Stimulated activated CD4-positive, alpha-beta T cell treated with anti-CD3 and anti-CD28 coated beads, Interleukin-4, amount 100 ng/mL, for 4 hours (primary cell): ENCODE measurements around the gene DSE.
"Not testable (repeated sequence)": the region's sequence is repeated elsewhere in the genome, so short reads cannot be mapped to it uniquely, and the experiment has no call there.

Experiments
- DNase-seq, 2 experiments: peaks; one replicate each; pipeline ENCODE4 v3.0.0-alpha.2; 2020

Gene DSE

GRCh38 chr6:116370760-116371119 lies at the start of gene DSE:
Gene DSE, plus strand, starts transcription at chr6:116370947. Its CDS starts 28,304 bp downstream, at chr6:116399251.
- peak; percentile 67 to 75 for DNase-seq

- not testable (repeated sequence) for DNase-seq
Measured at GRCh38 chr6:116321933-116322332, 48.8 kb upstream of the DSE start.

GRCh38 chr6:116323863-116324262 lies 46.9 kb upstream of the DSE start:
- DNase-seq, result no peak

GRCh38 chr6:116325634-116326132 lies 45.1 kb upstream of the DSE start:
- DNase-seq, result not testable (repeated sequence)

- DNase-seq, result no peak
Measured at GRCh38 chr6:116326181-116326671, 44.5 kb upstream of the DSE start.

GRCh38 chr6:116326996-116327395 lies 43.8 kb upstream of the DSE start:
- DNase-seq, result no peak

GRCh38 chr6:116327803-116328527 lies 42.8 kb upstream of the DSE start:
- DNase-seq, result no peak

- DNase-seq, result no peak
Measured at GRCh38 chr6:116328528-116328903, 42.2 kb upstream of the DSE start.

GRCh38 chr6:116329156-116329555 lies 41.6 kb upstream of the DSE start:
- DNase-seq, result no peak

- DNase-seq, result no peak
Measured at GRCh38 chr6:116330511-116330910, 40.2 kb upstream of the DSE start.

- no peak for DNase-seq
Measured at GRCh38 chr6:116332096-116332495, 38.7 kb upstream of the DSE start.

- DNase-seq, result not testable (repeated sequence)
Measured at GRCh38 chr6:116334638-116335409, 35.9 kb upstream of the DSE start.

GRCh38 chr6:116335612-116336215 lies 35.0 kb upstream of the DSE start:
- DNase-seq, result no peak

- DNase-seq, result no peak
Measured at GRCh38 chr6:116338943-116339342, 31.8 kb upstream of the DSE start.

- not testable (repeated sequence) for DNase-seq
Measured at GRCh38 chr6:116340625-116341024, 30.1 kb upstream of the DSE start.

- DNase-seq, result no peak
Measured at GRCh38 chr6:116349216-116349615, 21.5 kb upstream of the DSE start.

GRCh38 chr6:116351101-116351500 lies 19.6 kb upstream of the DSE start:
- no peak for DNase-seq

- DNase-seq, result no peak
Measured at GRCh38 chr6:116352515-116353471, 18.0 kb upstream of the DSE start.

GRCh38 chr6:116354236-116354635 lies 16.5 kb upstream of the DSE start:
- DNase-seq, result no peak

GRCh38 chr6:116355796-116356195 lies 15.0 kb upstream of the DSE start:
- DNase-seq, result no peak

- no peak for DNase-seq
Measured at GRCh38 chr6:116359131-116359530, 11.6 kb upstream of the DSE start.

- DNase-seq, result no peak
Measured at GRCh38 chr6:116359835-116360234, 10.9 kb upstream of the DSE start.
